ENCODE data around the gene GRIN2A.

Gene GRIN2A

DNA sequence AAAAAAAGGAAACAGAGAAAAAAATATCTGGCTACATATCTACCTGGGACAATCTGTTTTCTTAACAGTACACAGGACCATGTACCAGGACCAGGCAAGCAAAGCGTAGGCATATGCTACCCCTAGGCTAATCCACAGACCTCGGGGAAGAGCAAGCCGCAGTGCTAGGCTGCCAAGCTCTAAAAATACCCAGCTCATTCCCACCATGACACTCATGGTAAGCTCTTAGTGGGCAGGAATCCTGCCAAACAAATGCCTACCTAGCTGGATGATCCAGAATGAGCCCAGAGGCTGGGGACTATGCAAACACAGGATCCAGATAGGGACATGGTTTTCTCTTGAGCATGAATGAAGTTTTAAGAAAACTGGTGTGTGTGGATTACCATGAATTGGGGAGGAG is 95.6 kb downstream of the GRIN2A start:
- no peak for DNase-seq (ENCODE audit: low read depth in 2 of 2)

DNA sequence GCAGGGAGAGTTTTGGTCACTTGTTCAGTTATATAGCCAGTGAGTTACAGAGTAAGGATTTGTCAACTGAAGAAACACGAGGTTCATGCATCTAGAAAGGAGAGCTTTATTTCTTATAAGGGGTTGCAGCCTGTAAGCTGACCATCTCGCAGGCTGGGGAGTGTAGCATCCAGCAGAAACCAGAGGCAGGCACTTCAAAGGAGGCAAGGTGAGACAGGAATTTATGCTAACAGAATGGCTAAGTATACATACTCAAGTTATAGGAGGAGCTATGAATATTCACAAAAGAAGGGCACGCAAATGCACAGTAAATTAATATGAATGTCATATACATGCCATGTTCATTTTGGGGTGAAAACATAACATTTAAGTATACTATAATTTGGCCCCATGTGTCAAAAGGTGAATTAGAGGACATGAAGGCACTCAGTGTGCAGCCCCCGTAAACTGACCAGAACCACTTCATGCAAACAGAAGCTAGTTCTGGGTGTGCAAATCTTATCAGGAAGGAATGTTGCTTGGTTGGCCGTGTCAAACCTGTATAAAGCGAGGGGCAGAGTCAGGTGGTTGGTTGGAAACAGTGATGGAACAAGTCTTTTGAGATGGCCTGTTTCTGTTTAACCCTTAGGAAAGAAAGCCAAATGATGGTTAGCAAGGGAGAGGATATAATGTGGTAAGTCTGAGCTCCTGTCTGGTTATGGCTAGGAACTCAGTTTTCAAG is 97.0 kb downstream of the GRIN2A start:
- DNase-seq (ENCODE audit: low read depth in 2 of 2), result no peak

DNA sequence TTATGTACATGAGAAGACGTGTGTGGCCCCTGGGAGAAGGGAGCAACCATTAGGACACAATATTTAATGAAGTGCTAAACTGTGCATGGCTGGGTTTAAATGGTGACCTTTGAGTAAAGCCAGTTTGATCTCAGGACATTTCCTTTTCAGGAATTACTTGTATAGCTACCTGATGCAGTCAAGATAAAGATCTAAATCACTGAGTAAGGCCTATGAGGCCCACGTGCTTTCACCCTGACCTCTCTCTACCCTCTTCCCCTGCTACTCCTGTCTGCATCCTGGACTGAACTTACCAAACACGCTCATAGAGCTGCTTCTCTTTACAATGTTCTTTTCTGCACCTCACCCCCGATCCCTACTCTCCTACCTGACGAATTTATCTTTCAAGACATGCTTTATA is 98.9 kb downstream of the GRIN2A start:
- DNase-seq (ENCODE audit: low read depth in 2 of 2), result no peak

DNA sequence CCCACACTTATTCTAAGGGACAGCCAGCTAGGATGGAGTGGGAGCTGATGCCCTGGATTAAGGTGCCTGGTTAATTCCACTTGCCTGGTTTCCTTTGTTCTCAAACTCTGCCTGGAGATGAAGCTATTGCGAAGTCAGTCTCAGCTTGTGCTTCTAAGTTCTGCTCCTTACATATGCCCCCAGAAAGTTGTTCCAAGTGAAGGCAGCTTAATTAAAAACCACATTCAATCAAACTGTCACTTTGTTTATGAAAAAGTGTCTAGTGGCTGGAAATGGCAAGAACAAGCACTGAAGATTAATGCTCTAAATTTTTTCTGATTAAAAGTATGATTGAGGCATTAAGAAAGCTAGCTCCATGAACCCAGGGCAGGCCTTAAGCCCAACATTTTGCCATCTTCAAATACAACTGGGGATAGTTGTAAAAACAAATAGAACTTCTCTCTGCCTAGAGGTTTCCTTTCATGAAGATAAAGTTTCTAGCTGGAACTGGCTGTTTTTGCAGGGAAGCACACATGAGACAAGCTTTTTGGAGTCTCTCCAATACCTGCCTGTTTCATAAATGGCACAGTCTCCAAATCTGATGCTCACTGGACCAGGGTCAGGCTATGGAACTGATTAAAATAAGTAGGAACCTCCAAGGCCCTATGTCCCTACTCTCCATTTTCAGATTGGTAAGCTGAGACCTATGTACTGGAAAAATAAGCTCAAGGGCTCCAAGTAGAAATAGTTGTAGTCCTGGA is 100.9 kb downstream of the GRIN2A start:
- DNase-seq (ENCODE audit: low read depth in 2 of 2), result no peak

DNA sequence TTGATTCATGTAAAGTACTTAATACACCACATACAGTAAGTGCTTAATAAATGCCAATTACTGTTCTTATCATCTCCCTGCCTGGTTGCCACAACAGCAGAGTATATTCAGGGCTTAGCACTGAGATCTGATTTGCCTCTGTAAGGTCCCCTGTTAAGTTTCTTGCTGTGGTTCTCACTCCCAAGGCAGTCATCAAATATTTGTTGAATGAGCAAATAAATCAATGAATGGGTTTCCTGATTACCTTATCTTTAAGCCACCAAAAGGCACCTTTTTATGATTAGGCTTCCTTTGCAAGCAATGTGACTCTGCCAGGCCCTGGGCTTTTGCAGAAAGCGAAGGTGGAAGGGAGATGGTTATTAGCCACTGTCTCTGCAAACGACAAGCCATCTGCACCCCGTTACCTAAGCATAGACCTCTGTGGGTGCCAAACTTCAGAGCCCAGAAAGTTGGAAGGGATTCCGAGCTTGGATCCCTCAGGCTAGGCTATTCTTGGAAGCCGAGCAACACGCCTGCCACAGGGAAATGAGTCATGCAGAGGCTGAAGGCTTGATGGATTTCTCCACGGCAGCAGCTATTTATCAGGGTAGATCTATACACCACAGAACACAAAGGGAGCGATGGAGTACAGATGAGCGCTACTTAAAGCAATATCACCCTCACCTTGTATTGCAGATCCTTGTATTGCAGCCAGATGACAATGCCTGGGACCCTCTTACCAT is 102.0 kb downstream of the GRIN2A start:
- no peak for DNase-seq (ENCODE audit: low read depth in 2 of 2)

DNA sequence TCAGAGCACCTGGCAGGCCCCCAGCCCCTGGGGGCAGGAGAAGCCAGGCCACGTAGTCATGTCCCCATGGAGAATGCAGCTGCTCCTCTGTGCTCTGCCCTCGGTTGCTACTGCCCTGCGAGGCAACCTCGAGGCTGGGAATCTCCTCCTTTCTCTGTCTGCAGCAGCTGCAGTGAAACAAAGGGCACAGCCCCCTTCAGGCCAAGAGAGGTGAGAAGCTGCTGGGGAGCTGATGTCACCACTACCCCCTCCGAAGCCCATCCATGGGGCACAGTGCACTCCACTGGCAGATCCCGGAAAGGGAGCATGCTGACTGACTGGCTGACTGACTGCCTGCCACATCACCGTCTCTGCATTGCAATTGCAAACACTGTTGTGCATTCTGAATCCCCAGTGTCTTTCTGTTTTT is 103.7 kb downstream of the GRIN2A start:
- DNase-seq (ENCODE audit: low read depth in 2 of 2), result no peak

DNA sequence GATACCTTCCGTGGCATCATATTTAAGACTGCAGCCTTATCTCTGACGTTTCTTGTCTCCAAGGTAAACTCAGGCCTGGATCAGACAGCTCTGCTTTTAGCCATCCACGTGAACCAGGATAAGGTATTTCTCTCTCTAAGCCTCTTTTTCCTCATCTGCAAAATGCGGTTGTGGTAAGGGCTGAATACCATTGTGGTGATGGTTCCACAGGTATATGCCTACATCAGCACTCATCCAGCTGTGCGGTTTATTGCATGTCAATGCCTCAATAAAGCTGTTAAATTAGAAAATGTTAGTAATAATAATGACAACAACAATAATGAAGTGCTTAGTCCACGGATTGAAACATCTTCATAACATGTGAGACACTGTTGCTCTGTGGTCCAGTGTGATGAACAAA is 104.4 kb downstream of the GRIN2A start:
- no peak for DNase-seq (ENCODE audit: low read depth in 2 of 2)

DNA sequence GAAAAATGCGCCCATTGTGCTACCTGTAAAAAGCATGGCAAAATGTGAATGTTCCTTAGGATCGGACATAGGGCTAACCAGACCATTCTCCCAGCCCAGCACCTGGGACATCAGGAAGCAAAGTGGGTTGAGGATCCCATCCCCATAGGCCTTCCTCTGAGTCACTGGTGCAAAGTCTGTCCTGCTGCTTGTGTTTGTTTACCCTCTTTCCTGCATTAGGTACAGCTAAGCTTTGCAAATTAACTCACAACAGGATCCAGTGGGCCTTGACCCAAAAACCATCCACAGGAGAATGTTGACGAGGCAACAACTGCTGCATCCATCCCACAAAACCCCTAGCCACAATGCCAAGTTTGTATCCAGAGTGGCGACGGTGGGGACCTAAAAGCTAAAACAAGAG is 106.2 kb downstream of the GRIN2A start:
- DNase-seq (ENCODE audit: low read depth in 2 of 2), result no peak

DNA sequence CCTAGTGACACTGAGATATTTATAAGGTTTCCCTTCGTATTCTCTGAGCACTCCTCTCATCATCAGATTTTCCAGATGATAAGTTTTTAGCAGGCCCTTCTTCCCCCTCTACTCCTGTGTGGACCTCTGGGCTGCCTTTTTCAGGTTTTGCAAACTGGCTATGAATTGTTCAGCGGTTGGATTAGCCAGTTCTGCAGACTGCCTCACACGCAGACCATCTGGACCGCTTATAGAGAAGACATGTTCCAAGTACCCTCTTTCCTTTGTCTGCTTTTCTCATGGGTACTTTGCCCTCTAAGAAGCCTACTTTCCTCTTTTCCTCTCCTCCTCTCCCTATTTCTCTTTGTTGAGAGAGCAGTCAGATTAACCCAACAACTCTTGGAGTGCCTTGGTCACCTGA is 111.6 kb downstream of the GRIN2A start:
- DNase-seq (ENCODE audit: low read depth in 2 of 2), result no peak

DNA sequence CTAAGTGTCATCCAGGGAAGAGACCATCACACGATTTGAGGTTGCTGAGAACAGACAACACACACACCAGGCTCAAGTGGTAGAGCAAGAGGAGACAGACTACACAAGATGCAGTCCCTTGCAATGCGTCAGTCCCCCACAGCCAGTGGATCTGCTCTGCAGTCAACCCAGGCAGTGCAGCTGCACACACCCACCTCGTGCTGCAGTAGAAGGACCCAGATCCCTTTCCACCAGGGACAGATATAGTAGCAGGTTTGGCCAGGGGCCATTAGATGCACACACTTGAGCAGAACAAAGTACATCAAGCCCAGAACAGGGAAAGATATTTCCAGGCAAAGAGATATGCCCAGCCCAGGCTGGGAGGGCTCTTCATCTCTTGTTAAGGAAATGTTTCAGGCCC is 112.9 kb downstream of the GRIN2A start:
- no peak for DNase-seq (ENCODE audit: low read depth in 2 of 2)

DNA sequence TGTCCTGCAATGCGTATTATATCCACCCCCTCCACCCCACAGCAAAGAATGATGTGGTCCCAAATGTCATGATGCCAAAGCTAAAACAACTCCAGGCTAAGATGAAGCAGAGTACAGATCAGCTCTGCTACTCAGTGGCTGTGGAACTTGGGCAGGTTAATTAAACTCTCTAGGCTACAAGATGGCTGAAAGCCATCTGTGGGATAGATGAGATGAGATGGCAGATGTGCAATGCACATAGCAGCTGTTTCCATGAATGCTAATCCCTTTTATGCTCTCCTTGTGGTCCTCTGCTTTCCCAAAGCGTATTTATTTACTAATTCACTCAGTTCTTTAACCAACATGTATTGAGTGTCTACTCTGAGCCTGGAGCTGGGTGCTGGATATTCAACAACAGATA is 114.4 kb downstream of the GRIN2A start:
- no peak for DNase-seq (ENCODE audit: low read depth in 2 of 2)

DNA sequence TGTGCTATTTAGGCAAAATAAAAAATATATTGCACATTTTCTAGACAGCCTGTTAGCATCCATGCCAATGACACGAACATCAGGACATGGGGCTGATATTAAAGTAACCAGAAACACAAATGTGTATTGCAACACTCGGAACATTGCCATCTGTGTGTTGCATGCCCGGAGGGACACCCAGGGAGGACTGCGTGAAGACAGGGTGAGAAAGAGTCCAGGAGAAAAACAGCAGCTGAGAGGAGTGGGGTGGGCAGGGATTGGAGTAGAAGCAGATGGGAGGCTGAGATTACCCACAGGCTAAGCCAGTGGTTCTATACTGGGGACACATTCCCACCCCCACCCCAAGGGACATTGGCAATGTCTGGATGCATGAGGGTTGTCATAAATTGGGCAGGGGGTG is 114.8 kb downstream of the GRIN2A start:
- no peak for DNase-seq (ENCODE audit: low read depth in 2 of 2)

DNA sequence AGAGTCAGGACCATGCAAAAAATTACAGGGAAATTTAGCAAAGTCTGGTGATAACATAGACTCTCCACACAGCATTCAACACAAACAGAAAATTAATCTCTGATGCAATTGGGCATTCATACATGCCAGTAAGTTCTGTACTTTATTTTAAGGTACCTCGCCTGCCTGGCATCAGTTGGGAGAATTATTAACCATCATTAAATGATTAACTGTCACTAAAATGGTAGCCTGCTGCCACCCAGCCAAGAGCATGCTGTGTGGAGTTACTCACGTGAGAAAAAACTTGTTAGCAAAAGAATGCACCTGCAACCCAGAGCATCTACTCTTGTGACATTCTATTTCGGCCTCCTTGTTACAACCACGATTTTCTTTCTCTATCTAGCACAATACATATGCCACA is 117.2 kb downstream of the GRIN2A start:
- no peak for DNase-seq (ENCODE audit: low read depth in 2 of 2)

DNA sequence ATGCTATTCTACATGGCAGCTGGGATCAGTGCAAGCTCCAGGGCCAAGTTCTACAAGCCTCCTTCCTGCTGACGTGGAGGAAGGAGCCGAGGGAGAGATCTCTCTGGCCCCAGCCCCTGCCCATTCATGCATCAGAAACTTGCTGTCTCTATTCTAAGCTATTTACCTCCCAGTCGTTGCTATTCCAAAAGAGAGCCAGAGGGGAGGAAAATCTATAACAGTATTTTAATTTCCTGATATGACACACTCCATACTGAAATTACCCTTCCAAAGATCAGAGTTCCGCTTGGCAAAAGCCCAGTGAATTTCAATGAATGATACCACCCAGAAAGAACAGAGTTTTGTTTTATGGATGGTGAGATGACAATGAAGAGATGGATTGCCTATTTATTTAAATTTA is 133.4 kb downstream of the GRIN2A start:
- no peak for DNase-seq (ENCODE audit: low read depth in 2 of 2)

DNA sequence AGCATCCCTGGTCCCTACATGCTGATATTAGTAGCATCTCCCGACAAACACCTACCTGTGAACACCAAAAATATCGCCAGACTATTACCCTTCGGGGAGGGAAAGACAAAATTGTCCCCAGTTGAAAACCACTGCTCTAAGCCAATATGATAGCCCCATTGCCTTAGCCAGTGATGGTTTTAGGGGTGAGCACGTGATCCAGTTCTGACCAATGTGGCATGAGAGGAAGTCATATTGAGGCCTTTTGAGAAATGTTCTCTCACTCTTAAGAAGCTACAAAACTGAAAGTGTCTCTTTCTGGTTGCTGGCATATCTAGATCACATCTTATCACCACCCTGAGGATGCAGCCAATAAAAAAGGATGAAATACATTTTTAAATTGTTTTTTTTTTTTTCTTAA is 136.3 kb downstream of the GRIN2A start:
- DNase-seq (ENCODE audit: low read depth in 2 of 2), result no peak

DNA sequence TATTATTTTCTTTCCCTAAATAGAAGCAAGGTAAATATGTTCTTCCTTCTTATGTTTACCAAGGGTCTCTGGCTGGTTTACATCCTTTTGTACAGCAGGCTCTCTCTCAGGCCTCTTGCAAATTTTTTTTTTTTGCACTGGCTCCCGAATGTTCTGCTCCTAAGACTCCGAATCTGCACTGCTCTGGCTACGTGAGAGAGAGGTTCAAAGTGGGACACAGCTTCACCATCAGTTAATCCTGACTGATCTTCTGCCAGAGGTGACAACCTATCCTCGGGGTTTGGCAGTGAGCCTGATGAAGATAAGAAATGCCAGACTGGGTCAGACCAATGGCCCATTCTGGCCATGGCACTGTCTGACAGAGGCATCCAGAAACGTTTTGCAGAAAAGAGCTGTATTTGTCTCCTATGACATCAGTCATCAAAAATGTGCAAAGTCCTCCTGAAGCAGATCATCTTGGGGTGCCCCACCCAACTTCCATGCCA is 136.9 kb downstream of the GRIN2A start:
- no peak for DNase-seq (ENCODE audit: low read depth in 2 of 2)

DNA sequence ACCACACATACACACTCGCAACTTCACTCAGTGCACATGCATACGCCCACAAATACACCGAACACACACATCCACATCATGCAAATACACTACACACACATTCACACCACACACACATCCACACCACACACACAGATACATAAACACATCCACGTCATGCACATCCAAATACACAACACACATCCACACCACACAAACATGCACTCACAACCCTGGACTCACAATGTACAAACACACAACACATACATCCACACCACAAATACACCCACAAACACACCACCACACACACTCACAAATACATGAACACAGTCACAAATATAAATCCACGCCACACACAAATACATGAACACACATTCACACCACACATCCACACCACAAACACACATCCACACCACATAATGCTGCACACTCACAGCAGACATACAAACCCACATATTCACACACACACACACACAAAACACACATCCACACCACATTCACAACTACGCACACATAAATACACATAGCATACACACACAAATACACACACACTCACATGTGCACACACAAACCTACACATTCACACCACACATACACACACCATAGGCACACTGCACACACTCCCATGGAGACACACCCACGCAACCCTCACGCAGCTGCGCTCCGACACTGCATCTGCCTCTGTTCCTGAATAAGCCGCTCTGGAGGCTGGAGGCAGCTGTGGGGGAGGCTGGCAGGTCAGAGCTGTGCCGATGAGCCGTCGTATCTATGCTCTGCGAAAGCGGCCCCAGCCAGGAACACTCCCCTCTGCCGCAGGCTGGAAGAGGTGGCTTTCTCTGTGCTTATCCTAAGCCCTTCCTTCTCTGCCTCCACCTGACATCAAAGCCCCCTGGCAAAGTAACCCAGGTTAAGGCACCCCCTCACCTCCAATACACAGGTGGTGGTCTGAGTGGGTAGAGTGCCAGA is 141.8 kb downstream of the GRIN2A start:
- no peak for DNase-seq (ENCODE audit: low read depth in 2 of 2)

DNA sequence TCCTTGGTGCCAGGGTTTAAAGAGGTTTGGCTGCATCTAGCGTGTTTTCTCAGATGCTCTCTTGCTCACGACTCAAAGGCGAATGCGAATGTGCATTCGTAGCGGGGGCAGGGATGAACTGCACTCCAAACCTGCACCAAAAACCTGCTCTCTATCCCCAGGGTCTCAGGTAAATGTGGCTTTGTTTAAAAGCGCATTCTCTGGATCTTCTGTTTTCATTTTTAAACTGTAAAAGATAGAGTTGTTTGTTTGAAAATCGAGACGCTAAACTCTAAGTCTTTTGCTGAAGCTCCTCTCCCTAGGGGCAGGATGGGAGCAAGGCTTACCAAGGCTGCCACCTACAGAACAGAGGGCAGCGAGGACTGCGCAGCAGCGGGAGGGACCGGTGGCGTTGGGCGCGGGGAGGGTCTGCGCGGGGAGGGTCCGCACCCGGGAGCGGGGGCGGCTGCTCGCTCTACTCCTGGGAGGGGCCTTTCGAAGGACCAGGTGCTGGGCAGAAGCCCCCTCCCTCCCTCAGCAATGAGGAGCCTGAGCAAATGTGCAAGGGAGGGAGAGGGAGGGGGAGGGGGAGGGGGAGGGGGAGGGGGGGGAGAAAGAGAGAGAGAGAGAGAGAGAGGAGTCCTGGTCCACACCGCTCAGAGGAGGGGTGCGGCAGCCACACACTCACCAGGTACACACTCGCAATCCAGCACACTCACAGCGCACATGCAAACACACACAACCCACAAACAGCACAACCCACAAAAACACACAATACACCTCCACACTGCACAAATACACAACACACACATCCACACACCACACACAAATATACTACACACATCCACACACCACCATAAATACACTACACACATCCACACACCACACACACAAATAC is 142.8 kb downstream of the GRIN2A start:
- no peak for DNase-seq (ENCODE audit: low read depth in 2 of 2)

DNA sequence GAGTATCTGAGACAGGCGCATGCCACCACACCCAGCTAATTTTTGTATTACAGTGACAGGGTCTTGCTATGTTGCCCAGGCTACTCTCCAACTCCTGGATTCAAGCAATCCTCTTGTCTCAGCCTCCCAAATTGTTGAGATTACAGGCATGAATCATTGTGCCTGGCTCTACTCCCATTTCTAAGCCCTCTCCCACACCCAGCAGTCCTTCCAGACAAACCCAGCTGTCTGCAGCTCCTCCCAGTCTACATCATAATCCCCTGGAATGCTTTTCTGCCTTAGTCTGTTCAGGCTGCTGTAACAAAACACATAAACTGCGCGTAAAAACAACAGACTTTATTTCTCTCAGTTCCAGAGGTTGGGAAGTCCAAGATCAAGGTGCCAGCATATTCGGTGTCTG is 144.5 kb downstream of the GRIN2A start:
- no peak for DNase-seq (ENCODE audit: low read depth in 2 of 2)

DNA sequence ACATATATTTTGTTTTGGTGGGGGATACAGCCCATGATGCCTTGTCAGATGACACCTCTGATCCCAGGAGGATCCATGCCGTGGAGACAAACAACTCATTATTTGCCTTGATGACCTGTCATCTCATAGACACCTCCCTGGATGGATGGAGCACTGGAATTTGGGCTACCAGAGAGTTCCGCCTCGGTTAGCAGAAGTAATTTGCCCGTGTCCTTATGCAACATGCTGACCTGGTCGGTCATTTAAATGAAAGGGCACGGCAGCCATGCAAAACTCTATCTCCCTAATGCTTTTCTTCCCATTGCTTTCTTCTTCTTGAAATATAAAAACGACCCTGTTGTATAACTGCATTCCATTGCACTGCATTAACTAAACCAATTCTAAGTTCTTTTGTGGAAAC is 145.3 kb downstream of the GRIN2A start:
- DNase-seq (ENCODE audit: low read depth in 2 of 2), result no peak

DNA sequence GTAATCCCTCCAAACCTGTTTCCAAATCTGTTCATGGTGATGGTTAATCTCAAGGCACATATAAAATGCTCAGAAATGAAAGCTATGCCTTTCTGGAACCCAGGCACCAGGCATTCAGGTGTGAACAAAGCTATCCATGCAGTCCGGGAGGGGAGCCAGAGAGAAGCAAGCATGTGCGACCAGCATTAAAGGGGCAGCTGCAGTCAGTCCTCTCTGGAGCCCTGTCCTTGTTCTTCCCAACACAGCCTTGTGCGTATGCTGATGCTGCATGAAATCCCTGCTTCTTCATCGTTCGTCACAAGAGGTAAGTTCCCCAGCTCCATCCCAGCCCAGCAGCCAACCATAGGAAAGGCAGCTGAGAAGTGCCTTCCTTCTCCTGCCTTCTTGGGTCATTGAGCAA is 148.7 kb downstream of the GRIN2A start:
- no peak for DNase-seq (ENCODE audit: low read depth in 2 of 2)

Measured in stimulated activated CD4-positive, alpha-beta T cell treated with anti-CD3 and anti-CD28 coated beads, Interleukin-12 subunit alpha, Interleukin-12 subunit beta, amount 100 ng/mL, for 24 hours (primary cell).